ENCODE data around the gene NUMA1. TPM values are rescaled to one million over a fixed set of nuclear protein-coding genes. Genes with fewer than 3 reads are reported as not detected.

NUMA1 gene
- total and polyA plus RNA-seq, 2 of the 13 experiments (the other 11 are each of a cell fraction or from before 2014, with no cell fraction given) = 57.3 to 60.2 TPM

DNA sequence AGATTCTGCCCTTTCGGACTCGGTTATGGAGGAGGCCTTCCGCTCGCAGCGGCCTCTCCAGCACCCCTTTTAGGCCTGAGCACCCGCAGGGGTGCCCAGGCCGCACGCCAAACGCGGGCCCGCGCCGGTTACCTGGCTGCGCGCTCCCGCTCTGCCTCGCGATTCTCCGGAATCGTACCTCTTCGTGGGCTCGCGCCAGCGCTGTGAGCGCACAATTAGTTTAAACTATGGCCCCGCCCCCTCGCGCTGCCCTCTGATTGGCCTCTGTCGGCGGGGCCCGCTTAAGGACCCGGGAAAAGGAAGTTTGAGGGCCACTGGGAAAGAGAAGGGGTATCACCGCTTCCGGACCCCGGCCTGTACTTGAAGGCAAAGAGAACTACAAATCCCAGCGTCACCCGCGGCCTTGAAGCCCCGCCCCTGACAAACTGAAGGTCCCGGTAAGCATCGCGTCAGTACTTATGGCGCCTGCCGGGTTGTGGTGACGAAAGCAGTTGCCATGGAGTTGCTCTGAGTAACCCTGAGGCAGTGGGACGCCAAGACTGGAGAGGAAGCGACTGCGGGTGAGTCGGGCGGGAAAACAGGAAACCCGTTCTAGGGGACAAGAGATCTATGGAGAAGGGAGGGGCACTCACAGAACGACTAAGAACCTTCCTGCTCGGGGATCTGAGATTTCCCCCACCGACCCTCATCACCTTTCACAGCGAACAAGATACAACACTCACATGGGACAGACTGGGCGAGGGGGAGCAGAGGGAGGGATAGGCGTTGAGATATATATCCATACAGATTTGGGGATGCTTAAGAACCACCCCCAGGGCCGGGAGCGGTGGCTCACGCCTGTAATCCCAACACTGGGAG is at the start of gene NUMA1, which contains the start of gene LRRC51 (continued):
- no peak for TF ChIP-seq RAD51 (IDR thresholded peaks at IDR 0.05; ENCODE audit: borderline replicate concordance)
- TF ChIP-seq, protein P1, sequence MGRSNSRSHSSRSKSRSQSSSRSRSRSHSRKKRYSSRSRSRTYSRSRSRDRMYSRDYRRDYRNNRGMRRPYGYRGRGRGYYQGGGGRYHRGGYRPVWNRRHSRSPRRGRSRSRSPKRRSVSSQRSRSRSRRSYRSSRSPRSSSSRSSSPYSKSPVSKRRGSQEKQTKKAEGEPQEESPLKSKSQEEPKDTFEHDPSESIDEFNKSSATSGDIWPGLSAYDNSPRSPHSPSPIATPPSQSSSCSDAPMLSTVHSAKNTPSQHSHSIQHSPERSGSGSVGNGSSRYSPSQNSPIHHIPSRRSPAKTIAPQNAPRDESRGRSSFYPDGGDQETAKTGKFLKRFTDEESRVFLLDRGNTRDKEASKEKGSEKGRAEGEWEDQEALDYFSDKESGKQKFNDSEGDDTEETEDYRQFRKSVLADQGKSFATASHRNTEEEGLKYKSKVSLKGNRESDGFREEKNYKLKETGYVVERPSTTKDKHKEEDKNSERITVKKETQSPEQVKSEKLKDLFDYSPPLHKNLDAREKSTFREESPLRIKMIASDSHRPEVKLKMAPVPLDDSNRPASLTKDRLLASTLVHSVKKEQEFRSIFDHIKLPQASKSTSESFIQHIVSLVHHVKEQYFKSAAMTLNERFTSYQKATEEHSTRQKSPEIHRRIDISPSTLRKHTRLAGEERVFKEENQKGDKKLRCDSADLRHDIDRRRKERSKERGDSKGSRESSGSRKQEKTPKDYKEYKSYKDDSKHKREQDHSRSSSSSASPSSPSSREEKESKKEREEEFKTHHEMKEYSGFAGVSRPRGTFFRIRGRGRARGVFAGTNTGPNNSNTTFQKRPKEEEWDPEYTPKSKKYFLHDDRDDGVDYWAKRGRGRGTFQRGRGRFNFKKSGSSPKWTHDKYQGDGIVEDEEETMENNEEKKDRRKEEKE (IDR thresholded peaks at IDR 0.05) = no peak
- peak; percentile 98 for TF ChIP-seq ZBTB10 (CRISPR knock-in tag; IDR thresholded peaks at IDR 0.05; ENCODE audit: borderline replicate concordance)
- TF ChIP-seq POLR2G (IDR thresholded peaks at IDR 0.05; ENCODE audit: low read depth, low read length) = peak; percentile 82
- TF ChIP-seq NFYB (CRISPR knock-in tag; IDR thresholded peaks at IDR 0.05) = peak; percentile 92
- no peak for TF ChIP-seq ZNF318 (CRISPR knock-in tag; IDR thresholded peaks at IDR 0.05)
- TF ChIP-seq ZNF350 (CRISPR knock-in tag; IDR thresholded peaks at IDR 0.05; ENCODE audit: borderline replicate concordance, low read depth) = peak; percentile 69
- no peak for TF ChIP-seq RBM39 (IDR thresholded peaks at IDR 0.05; ENCODE audit: low read depth, low read length, poor library complexity, severe bottlenecking)
- TF ChIP-seq ZNF607 (CRISPR knock-in tag; IDR thresholded peaks at IDR 0.05; ENCODE audit: borderline replicate concordance) = 0 out of 2 replicates have a peak, but pooled peaks have one; percentile 17
- TF ChIP-seq, protein P2, sequence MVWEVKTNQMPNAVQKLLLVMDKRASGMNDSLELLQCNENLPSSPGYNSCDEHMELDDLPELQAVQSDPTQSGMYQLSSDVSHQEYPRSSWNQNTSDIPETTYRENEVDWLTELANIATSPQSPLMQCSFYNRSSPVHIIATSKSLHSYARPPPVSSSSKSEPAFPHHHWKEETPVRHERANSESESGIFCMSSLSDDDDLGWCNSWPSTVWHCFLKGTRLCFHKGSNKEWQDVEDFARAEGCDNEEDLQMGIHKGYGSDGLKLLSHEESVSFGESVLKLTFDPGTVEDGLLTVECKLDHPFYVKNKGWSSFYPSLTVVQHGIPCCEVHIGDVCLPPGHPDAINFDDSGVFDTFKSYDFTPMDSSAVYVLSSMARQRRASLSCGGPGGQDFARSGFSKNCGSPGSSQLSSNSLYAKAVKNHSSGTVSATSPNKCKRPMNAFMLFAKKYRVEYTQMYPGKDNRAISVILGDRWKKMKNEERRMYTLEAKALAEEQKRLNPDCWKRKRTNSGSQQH (CRISPR knock-in tag; IDR thresholded peaks at IDR 0.05; ENCODE audit: low read depth) = peak; percentile 70
- no peak for TF ChIP-seq JARID2 (CRISPR knock-in tag; IDR thresholded peaks at IDR 0.05; ENCODE audit: insufficient replicate concordance)
